SJCRH30 (cell line): ENCODE measurements around the gene FAM168A. TPM values are rescaled to one million over a fixed set of nuclear protein-coding genes. Genes with fewer than 3 reads are reported as not detected.

Experiments used
- DNase-seq, 2 experiments: peaks; one replicate each; pipeline ENCODE4 v3.0.0-alpha.2; 2015 to 2020
- H3K27ac ChIP-seq: fragments of 250-450 bp; sonication (Bioruptor Pico); 2 replicates; pipeline ENCODE4 v1.5.1; 2020; ENCODE audit warnings: mild to moderate bottlenecking, moderate library complexity
- H3K27me3 ChIP-seq: fragments of 250-450 bp; sonication (Bioruptor Pico); 2 replicates; pipeline ENCODE4 v1.5.1; 2020; ENCODE audit warnings: mild to moderate bottlenecking, moderate library complexity
- H3K36me3 ChIP-seq: fragments of 250-450 bp; sonication (Bioruptor Pico); 2 replicates; pipeline ENCODE4 v1.5.1; 2020; ENCODE audit warnings: mild to moderate bottlenecking, moderate library complexity
- H3K4me1 ChIP-seq: fragments of 250-450 bp; sonication (Bioruptor Pico); 2 replicates; pipeline ENCODE4 v1.5.1; 2020; ENCODE audit warnings: mild to moderate bottlenecking, moderate library complexity
- H3K4me3 ChIP-seq: fragments of 250-450 bp; sonication (Bioruptor Pico); 2 replicates; pipeline ENCODE4 v1.5.1; 2020; ENCODE audit warnings: mild to moderate bottlenecking, moderate library complexity
- H3K9me3 ChIP-seq: fragments of 250-450 bp; sonication (Bioruptor Pico); replicated peaks from 2 replicates; pipeline ENCODE4 v1.5.1; 2020; ENCODE audit warnings: mild to moderate bottlenecking, moderate library complexity
- total RNA-seq: library from RNA; depleted of rRNA; stranded (reverse); fragments of >200 nt; shearing (Covaris generic); gene quantifications from 2 replicates; pipeline ENCODE4 v1.2.3, GENCODE V29; 2014

Gene FAM168A
- total RNA-seq, 1 experiment from 2014 or later = 32.8 TPM

- no peaks in the 10 kb centered on the region for H3K27me3 ChIP-seq
- no peak overlapping the region for H3K27ac ChIP-seq
- H3K4me1 ChIP-seq = peaks cover 5% of the 10 kb centered on the region; the same call in 1 of the 2 replicates
- no peak overlapping the region for H3K4me3 ChIP-seq
- no peak for DNase-seq
- H3K36me3 ChIP-seq = peaks cover 9% of the 10 kb centered on the region; the same call in 1 of the 2 replicates
- no peaks in the 10 kb centered on the region for H3K9me3 ChIP-seq
Observed at GRCh38 chr11:73393011-73393380, 204.9 kb downstream of the FAM168A start.

- no peak overlapping the region for H3K4me3 ChIP-seq
- no peak for DNase-seq
- H3K4me1 ChIP-seq = peaks cover 11% of the 10 kb centered on the region
- no peaks in the 10 kb centered on the region for H3K9me3 ChIP-seq
- H3K27ac ChIP-seq = no peak overlapping the region
- no peaks in the 10 kb centered on the region for H3K27me3 ChIP-seq
- peaks cover 9% of the 10 kb centered on the region; the same call in 1 of the 2 replicates for H3K36me3 ChIP-seq
Observed at GRCh38 chr11:73392108-73393010, 205.6 kb downstream of the FAM168A start.

GRCh38 chr11:73391665-73392064 lies 206.2 kb downstream of the FAM168A start:
- Histone ChIP-seq H3K4me3 (no peak overlapping the region), H3K9me3 (no peaks in the 10 kb centered on the region), H3K27me3 (no peaks in the 10 kb centered on the region), H3K36me3 (peaks cover 9% of the 10 kb centered on the region; the same call in 1 of the 2 replicates), H3K27ac (no peak overlapping the region), H3K4me1 (peaks cover 18% of the 10 kb centered on the region)
- DNase-seq = no peak

- no peak overlapping the region for H3K27ac ChIP-seq
- DNase-seq = no peak
Observed at GRCh38 chr11:73390601-73391565, 207.0 kb downstream of the FAM168A start.

GRCh38 chr11:73389916-73390315 lies 208.0 kb downstream of the FAM168A start:
- Histone ChIP-seq H3K4me1 (peaks cover 29% of the 10 kb centered on the region), H3K27me3 (no peaks in the 10 kb centered on the region), H3K9me3 (no peaks in the 10 kb centered on the region), H3K27ac (no peak overlapping the region), H3K36me3 (peaks cover 9% of the 10 kb centered on the region; the same call in 1 of the 2 replicates), H3K4me3 (no peak overlapping the region)
- DNase-seq = no peak

More at GRCh38 chr11:73390601-73391565, 207.0 kb downstream of the FAM168A start:
- Histone ChIP-seq H3K36me3 (peaks cover 9% of the 10 kb centered on the region; the same call in 1 of the 2 replicates), H3K9me3 (no peaks in the 10 kb centered on the region), H3K4me1 (peaks cover 25% of the 10 kb centered on the region), H3K4me3 (no peak overlapping the region), H3K27me3 (no peaks in the 10 kb centered on the region)

GRCh38 chr11:73389134-73389525 lies 208.8 kb downstream of the FAM168A start:
- Histone ChIP-seq H3K27ac (no peak overlapping the region), H3K27me3 (no peaks in the 10 kb centered on the region), H3K4me1 (peaks cover 29% of the 10 kb centered on the region), H3K36me3 (peaks cover 6% of the 10 kb centered on the region; the same call in 1 of the 2 replicates), H3K9me3 (no peaks in the 10 kb centered on the region), H3K4me3 (no peak overlapping the region)
- no peak for DNase-seq

GRCh38 chr11:73388265-73389133 lies 209.4 kb downstream of the FAM168A start:
- no peaks in the 10 kb centered on the region for H3K9me3 ChIP-seq
- H3K27me3 ChIP-seq = no peaks in the 10 kb centered on the region
- DNase-seq = no peak
- H3K4me3 ChIP-seq = no peak overlapping the region
- H3K27ac ChIP-seq = peak overlapping the region; percentile 44
- peaks cover 29% of the 10 kb centered on the region for H3K4me1 ChIP-seq
- H3K36me3 ChIP-seq = peaks cover 3% of the 10 kb centered on the region; the same call in 1 of the 2 replicates

GRCh38 chr11:73387594-73388264 lies 210.2 kb downstream of the FAM168A start:
- H3K9me3 ChIP-seq = no peaks in the 10 kb centered on the region
- peaks cover 2% of the 10 kb centered on the region; the same call in 1 of the 2 replicates for H3K36me3 ChIP-seq
- no peak overlapping the region for H3K4me3 ChIP-seq
- peak; percentile 81 to 82 for DNase-seq
- H3K27me3 ChIP-seq = no peaks in the 10 kb centered on the region
- peaks cover 29% of the 10 kb centered on the region for H3K4me1 ChIP-seq
- peak overlapping the region; percentile 44 for H3K27ac ChIP-seq

GRCh38 chr11:73386546-73386945 lies 211.4 kb downstream of the FAM168A start:
- Histone ChIP-seq H3K4me1 (peaks cover 29% of the 10 kb centered on the region), H3K4me3 (no peak overlapping the region), H3K27me3 (no peaks in the 10 kb centered on the region), H3K27ac (no peak overlapping the region), H3K36me3 (no peaks in the 10 kb centered on the region), H3K9me3 (no peaks in the 10 kb centered on the region)
- no peak for DNase-seq

GRCh38 chr11:73386016-73386415 lies 211.9 kb downstream of the FAM168A start:
- Histone ChIP-seq H3K4me1 (peaks cover 29% of the 10 kb centered on the region), H3K36me3 (no peaks in the 10 kb centered on the region), H3K9me3 (no peaks in the 10 kb centered on the region), H3K4me3 (no peak overlapping the region), H3K27ac (no peak overlapping the region), H3K27me3 (no peaks in the 10 kb centered on the region)
- DNase-seq = peak in 1 of 2 experiments; percentile 27

GRCh38 chr11:73384872-73385689 lies 212.8 kb downstream of the FAM168A start:
- Histone ChIP-seq H3K36me3 (no peaks in the 10 kb centered on the region), H3K4me3 (no peak overlapping the region), H3K27ac (no peak overlapping the region), H3K27me3 (no peaks in the 10 kb centered on the region), H3K4me1 (peaks cover 29% of the 10 kb centered on the region), H3K9me3 (no peaks in the 10 kb centered on the region)
- DNase-seq = no peak

- Histone ChIP-seq H3K4me1 (peaks cover 29% of the 10 kb centered on the region), H3K4me3 (no peak overlapping the region), H3K27ac (no peak overlapping the region), H3K9me3 (no peaks in the 10 kb centered on the region), H3K36me3 (no peaks in the 10 kb centered on the region), H3K27me3 (no peaks in the 10 kb centered on the region)
- no peak for DNase-seq
Observed at GRCh38 chr11:73384531-73384871, 213.4 kb downstream of the FAM168A start.

- H3K4me3 ChIP-seq = no peak overlapping the region
Observed at GRCh38 chr11:73384125-73384441, 213.8 kb downstream of the FAM168A start.

More at GRCh38 chr11:73384125-73384441, 213.8 kb downstream of the FAM168A start:
- no peaks in the 10 kb centered on the region for H3K9me3 ChIP-seq
- H3K27ac ChIP-seq = no peak overlapping the region
- no peaks in the 10 kb centered on the region for H3K27me3 ChIP-seq
- DNase-seq = no peak
- no peaks in the 10 kb centered on the region for H3K36me3 ChIP-seq
- peaks cover 29% of the 10 kb centered on the region for H3K4me1 ChIP-seq
